Gastrocnemius medialis (tissue), 4 donors: ENCODE measurements around the gene TTLL10.

ENCODE experiments used
- CTCF ChIP-seq, 5 experiments: fragments of 450-650 bp in 3 of 5; fragments of 200-600 bp in 2 of 5; sonication (generic) in 2 of 5; IDR thresholded peaks in 4 of 5; conservative IDR thresholded peaks in 1 of 5; 1 replicate in 4 of 5; 2 replicates in 1 of 5; pipeline ENCODE4 v1.5.1; 2016 to 2019; ENCODE audit warnings: antibody characterized with exemption in 5 of 5, mild to moderate bottlenecking in 3 of 5, moderate library complexity in 3 of 5
- POLR2A ChIP-seq, 2 donors: fragments of 450-650 bp; IDR thresholded peaks; one replicate each; pipeline ENCODE4 v1.6.1; 2017; ENCODE audit warnings: antibody characterized with exemption in 2 of 2, mild to moderate bottlenecking in 2 of 2, moderate library complexity in 2 of 2

DNA sequence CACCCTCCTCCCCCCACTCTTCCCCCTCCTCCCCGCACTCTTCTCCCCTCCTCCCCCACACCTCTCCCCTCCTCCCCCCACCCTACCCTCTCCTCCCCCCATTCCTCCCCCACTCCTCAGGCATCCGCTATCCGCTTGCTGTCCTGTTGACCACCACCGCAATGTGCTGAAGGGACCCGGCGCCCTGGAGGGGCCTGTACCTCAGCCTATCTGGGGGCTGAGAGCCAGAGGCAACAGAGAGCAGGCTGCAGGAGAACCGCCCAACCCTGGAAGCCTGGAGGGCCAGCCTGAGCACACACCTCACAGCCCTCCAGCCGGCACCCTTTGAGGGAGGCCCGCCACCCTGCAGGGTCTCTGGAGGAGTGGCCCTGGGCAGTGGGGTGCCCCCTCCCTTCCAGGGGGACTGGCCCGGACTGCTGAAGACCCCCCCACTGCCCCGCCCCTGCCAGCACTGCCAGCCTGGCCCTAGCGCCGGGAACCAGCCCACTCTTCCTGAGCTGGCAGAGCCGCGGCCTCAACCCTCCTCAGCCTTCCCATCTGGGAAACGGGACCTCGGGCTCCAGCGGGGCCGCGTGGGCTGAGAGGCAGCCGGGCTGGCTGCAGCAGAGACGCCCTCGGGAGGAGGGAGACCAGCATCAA is 71.6 kb downstream of the TTLL10 start:
- TF ChIP-seq CTCF (IDR thresholded peaks at IDR 0.05 in 4 of 5, conservative IDR thresholded peaks at IDR 0.05 in 1 of 5), result no peak
- no peak for TF ChIP-seq POLR2A (IDR thresholded peaks at IDR 0.05)
